GM10266 (cell line): ENCODE data around the gene PEX14.

ENCODE experiments used
- DNase-seq: peaks from one replicate; pipeline ENCODE4 v3.0.0; 2012; ENCODE audit errors: extremely low spot score
- CTCF ChIP-seq: IDR thresholded peaks from 2 replicates; pipeline ENCODE4 v1.5.1; 2012; ENCODE audit warnings: mild to moderate bottlenecking, low read depth; ENCODE audit not compliant: control insufficient read depth, insufficient read depth; ENCODE audit errors: missing control alignments

The PEX14 gene

DNA sequence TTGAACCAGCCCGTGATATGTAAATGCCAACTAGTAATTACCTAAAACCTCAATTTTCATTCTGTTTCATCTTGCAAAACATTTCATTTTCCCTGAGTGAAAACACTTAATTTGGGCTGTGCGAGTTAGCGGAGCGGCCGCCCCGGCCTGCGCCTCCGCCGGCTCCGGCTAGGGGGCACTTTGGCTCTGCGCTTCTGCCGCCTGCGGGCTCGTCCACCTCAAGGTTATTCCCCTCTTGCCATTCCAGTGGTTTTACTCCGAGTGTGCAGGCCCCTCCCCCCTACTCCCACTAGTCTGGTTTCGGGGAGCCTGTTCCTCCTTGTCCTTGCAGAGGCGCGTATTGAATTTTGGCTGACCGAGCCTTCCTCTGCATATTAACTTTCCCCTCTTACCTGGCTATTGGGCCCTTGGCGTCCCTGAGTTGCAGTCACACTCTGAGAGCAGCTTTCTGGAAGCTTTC, 55.6 kb downstream of the PEX14 start:
- TF ChIP-seq CTCF = peak; percentile 68
- DNase-seq = no peak

- no peak for TF ChIP-seq CTCF
- DNase-seq = no peak
These were observed 56.2 kb downstream of the PEX14 start for GRCh38 chr1:10530756-10531495.

GRCh38 chr1:10532362-10532761, 57.6 kb downstream of the PEX14 start:
- TF ChIP-seq CTCF = no peak
- DNase-seq = no peak

DNA sequence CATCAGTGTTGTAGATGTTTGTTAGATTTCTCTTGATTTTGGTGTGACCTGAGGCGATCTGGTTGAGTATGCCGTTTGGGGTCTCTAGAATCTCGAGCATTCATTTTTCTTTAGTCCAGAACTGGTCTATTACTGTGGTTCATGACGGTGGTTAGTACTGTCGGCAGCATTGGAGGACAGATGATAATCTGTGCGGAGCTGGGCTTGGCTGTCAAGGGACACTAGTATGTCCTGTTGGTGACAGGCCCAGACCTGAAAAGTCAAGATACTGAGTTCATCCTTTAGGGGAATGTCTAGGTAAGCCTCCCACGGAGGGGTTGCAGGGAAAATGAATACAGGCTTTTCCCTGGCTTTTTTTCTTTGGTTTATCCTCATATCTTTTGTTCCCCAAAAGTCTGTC, 59.8 kb downstream of the PEX14 start:
- no peak for TF ChIP-seq CTCF
- DNase-seq = no peak

- DNase-seq = no peak
- TF ChIP-seq CTCF = no peak
These were observed 61.5 kb downstream of the PEX14 start for GRCh38 chr1:10536133-10536770.

DNA sequence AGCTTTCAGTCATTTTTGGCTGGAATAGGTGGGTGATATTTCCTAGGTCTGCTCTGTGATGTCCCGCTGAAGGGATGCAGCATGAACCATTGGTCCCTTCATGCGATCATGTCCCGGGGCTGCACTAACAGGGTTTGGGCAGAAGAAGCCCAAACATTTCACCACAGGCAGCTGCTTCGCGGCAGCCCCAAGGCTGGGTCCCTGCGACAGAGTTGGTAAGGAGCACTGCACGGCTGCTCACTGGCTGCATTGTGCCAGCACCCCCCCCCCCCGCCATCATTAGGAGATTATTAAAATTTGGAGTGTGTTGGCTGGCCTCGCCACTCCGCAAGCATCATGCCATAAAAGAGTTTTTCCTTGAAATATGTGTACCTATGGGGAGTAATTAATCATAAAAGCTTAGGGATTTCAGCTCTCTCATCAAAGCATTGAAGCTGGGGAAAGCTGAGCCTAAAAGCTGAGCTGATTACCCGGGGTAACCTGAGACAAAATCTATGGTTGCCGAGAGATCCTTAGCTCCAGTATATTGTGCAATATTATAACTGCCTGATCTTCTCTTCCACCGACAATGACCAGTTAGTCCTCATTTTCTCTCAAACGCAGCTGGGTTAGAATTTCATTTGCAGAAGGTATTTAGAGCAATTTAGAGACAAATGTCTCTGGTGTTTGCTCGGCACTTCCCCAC, 62.5 kb downstream of the PEX14 start:
- no peak for DNase-seq
- TF ChIP-seq CTCF = no peak

- DNase-seq = no peak
- no peak for TF ChIP-seq CTCF
These were observed 64.1 kb downstream of the PEX14 start for GRCh38 chr1:10538646-10539355.
